ENCODE results near the gene KRTCAP3.
"Not testable (repeated sequence)": the region's sequence is repeated elsewhere in the genome, so short reads cannot be mapped to it uniquely, and the experiment has no call there.

The KRTCAP3 gene

GRCh38 chr2:27441958-27442919, at the start of gene KRTCAP3:
Gene KRTCAP3, plus strand, starts transcription at chr2:27442381. Its CDS starts 32 bp downstream, at chr2:27442413.
- DNase-seq: peak; percentile 81

GRCh38 chr2:27393225-27393624, 49.0 kb upstream of the KRTCAP3 start:
- no peak for DNase-seq

DNA sequence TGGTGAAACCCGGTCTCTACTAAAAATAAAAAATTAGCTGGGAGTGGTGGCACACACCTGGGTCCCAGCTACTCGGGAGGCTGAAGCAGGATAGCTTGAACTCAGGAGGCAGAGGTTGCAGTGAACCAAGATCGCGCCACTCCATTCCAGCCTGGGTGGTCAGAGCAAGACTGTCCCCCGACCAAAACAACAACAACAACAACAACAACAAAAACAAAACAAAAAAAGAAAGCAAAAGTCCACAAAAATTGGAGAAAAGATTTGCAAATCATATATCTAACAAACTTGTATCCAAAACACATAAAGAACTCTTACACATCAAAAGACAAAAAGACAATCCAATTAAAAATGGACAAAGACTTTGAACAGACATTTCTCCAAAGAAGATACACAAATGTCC, 43.2 kb upstream of the KRTCAP3 start:
- no peak for DNase-seq

- no peak for DNase-seq
Observed at GRCh38 chr2:27400348-27401135, 41.6 kb upstream of the KRTCAP3 start.

- DNase-seq: peak; percentile 70
Observed at GRCh38 chr2:27407798-27408491, 34.2 kb upstream of the KRTCAP3 start.

GRCh38 chr2:27408601-27409320, 33.4 kb upstream of the KRTCAP3 start:
- DNase-seq: peak; percentile 12

DNA sequence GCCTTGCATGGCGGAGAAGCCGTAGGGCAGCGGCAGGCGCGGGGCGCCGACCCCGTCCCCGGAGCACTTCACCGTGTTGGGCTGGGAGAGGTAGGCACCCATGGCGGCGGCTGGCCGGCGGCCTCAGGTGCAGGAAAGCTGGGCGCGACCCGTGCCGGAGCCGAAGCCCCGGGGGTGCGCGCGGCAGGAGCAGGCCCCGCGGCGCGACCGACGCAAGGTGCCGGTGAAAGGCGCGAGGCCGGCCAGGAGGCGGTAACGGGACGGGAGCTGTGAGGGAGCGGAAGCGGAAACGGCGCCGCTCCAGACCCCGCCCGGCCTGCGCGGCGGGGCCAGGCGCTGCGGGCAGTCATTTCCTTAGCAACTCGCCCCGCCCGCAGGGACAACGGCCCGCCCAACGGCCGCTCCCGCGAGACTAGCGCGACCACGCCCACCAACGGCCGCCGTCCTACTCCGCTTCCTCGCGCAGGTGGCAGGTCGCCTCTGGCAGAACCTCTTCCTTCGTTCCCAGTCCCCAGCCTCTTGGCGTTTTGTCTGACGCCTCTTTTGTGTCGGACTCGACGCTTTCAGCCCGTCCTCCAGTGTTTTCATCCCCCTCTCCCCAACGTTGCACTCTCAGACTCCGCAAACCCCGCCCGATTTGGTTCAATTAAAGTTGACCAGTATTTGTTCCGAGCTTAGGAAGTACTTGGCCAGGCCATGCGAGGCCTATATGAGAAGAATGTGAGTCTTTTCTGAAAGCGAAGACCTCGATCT, 32.7 kb upstream of the KRTCAP3 start, which contains the start of gene PPM1G:
Gene PPM1G, minus strand, starts transcription at position 271 of the 753 bp plus-strand sequence. Its CDS starts 169 bp downstream, at position 102.
- DNase-seq: peak; percentile 96

GRCh38 chr2:27412419-27413152, 29.6 kb upstream of the KRTCAP3 start:
- no peak for DNase-seq

- no peak for DNase-seq
Observed at GRCh38 chr2:27416151-27416550, 26.0 kb upstream of the KRTCAP3 start.

GRCh38 chr2:27420996-27421395, 21.2 kb upstream of the KRTCAP3 start:
- DNase-seq: no peak

DNA sequence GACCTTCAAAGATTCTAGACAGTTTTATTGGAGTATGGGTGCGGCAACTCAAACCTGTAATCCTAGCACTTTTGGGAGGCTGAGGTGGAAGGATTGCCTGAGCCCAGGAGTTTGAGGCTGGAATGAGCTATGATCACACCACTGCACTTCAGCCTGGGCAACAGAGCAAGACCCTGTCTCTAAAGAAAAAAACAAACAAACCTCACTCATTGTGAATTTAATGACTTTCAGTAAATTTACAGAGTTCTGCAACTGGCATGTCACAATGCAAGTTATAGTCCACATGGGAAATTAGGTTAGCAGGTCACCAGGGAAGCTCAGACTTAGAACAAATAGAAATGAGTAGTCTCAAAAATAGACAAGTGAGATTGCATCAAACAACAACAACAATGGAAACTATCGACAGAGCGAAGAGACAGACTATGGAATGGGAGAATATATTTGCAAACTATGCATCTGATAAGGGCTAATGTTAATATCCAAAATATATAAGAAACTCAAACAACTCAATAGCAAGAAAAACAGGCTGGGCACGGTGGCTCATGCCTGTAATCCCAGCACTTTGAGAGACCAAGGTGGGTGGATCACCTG, 20.4 kb upstream of the KRTCAP3 start:
- no peak for DNase-seq

- no peak for DNase-seq
Observed at GRCh38 chr2:27422958-27423357, 19.2 kb upstream of the KRTCAP3 start.

GRCh38 chr2:27425039-27425438, 17.1 kb upstream of the KRTCAP3 start:
- DNase-seq: not testable (repeated sequence)

GRCh38 chr2:27427863-27428212, 14.3 kb upstream of the KRTCAP3 start:
- no peak for DNase-seq

GRCh38 chr2:27428213-27428977, 13.8 kb upstream of the KRTCAP3 start, which contains the start of gene NRBP1:
Gene NRBP1, plus strand, starts transcription at chr2:27428631. Its CDS starts 4,643 bp downstream, at chr2:27433274.
- peak; percentile 90 for DNase-seq

- peak; percentile 67 for DNase-seq
Observed at GRCh38 chr2:27428978-27429541, 13.1 kb upstream of the KRTCAP3 start.

DNA sequence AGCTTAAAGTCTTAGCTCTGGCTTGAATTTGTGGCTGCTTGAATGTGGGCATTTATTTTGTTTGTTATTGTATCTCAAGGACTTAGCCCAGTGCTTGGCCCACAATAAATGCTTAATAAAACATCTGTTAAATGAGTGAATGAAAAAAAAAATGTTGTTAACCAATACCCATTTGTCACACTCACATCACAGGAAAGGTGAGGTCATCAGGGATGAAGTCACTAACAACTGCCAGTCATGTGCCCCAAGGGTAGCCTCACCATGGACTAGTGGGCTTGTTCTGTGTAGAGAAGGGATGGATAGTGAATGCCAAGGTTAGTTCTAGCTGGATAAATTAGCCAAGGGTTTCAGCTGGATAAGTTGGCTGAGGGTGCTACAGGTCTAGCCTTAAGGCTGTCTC, 10.8 kb upstream of the KRTCAP3 start:
- no peak for DNase-seq

GRCh38 chr2:27435628-27436027, 6.6 kb upstream of the KRTCAP3 start:
- no peak for DNase-seq

All from COR-L47 (cell line).